DLD1 (cell line): Measurements from ENCODE around the gene FKBP9.

Experiments used
- in situ Hi-C: cut with HindIII; loops from 2 replicates; pipeline ENCODE4 v1.10.0; 2017; ENCODE audit warnings: low sequenced_read_pairs

FKBP9 gene

DNA sequence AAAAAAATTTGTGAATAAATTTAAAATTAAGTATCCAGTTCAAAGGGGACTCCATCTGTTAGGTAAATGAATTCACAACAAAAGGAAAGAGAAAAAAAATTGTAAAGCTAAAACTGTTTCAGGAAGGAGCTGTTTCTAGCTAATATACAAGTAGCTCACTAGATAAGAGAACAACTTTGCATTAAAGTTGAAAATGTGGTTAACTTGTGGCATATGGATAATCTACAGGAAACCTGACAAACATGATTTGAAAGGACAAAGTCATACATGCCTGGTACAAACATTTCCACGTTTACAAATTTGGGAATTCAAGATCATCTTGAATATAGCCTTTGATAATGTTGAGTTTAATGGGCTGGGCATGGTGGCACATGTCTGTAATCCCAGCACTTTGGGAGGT is 96.5 kb downstream of the FKBP9 start:
- in situ Hi-C loops = no loop called here

DNA sequence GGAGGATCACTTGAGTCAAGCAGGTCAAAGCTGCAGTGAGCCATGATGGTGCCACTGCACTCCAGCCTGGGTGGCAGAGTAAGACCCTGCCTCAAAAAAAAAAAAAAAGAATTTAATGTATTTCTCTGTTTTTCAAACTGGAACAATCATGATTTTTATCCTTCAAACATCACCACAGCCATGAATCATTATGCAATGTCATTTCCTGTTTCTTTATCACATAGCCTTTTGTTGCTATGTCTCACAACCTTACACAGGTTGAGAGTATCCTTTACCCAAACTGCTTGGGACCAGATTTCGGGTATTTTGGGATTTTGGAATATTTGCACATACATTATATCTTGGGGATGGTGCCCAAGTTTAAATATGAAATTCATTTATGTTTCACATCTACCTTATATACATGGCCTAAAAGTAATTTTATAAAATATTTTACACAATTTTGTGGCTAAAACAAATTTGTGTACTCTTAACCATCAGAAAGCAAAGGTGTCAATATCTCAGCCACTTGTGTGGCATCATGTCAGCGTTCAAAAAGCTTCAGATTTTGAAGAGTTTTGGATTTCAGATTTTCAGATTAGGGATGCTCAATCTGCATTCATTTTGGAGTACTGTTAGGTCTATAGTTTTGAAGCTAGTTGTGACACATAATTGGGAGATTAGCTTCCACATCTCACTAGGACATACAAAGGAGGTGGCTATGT is 97.2 kb downstream of the FKBP9 start:
- in situ Hi-C loops = no loop called here

DNA sequence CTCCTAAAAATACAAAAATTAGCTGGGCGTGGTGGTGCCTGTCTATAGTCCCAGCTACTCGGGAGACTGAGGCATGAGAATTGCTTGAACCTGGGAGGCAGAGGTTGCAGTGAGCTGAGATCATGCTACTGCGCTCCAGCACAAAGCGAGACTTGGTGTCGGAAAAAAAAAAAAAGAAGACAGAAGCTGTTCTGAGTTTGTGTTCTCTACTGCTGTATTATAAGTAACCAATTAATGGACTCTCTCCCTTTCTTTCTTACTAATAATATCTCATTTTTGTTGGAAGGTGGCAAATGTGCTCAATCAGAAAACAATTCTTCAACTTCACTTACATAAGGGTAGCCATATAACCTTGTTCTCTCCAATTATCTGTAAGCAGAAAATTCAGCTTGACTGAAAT is 97.9 kb downstream of the FKBP9 start:
- in situ Hi-C loops = no loop called here
